MG63 (cell line): Measurements from ENCODE around the gene RAB23. TPM values are rescaled to one million over a fixed set of nuclear protein-coding genes. Genes with fewer than 3 reads are reported as not detected.

Source experiments
- DNase-seq: peaks from one replicate; pipeline ENCODE4 v3.0.0-alpha.2; 2020
- H3K27me3 ChIP-seq: fragments of 250-450 bp; sonication (Bioruptor Pico); 2 replicates; pipeline ENCODE4 v1.5.1; 2020; ENCODE audit warnings: mild to moderate bottlenecking, moderate library complexity
- H3K36me3 ChIP-seq: fragments of 250-450 bp; sonication (Bioruptor Pico); 2 replicates; pipeline ENCODE4 v1.5.1; 2020; ENCODE audit warnings: mild to moderate bottlenecking, moderate library complexity
- H3K4me3 ChIP-seq: fragments of 250-450 bp; sonication (Bioruptor Pico); 2 replicates; pipeline ENCODE4 v1.5.1; 2020; ENCODE audit warnings: mild to moderate bottlenecking, moderate library complexity
- H3K9me3 ChIP-seq: fragments of 250-450 bp; sonication (Bioruptor Pico); 2 replicates; pipeline ENCODE4 v1.5.1; 2020; ENCODE audit warnings: mild to moderate bottlenecking, moderate library complexity
- total RNA-seq: library from RNA; depleted of rRNA; stranded (reverse); fragments of >200 nt; shearing (Covaris generic); gene quantifications from 2 replicates; pipeline ENCODE4 v1.2.3, GENCODE V29; 2014; ENCODE audit warnings: low replicate concordance; rRNA removed

The RAB23 gene
- 15.5 and 21.1 TPM in 2 replicates for total RNA-seq

DNA sequence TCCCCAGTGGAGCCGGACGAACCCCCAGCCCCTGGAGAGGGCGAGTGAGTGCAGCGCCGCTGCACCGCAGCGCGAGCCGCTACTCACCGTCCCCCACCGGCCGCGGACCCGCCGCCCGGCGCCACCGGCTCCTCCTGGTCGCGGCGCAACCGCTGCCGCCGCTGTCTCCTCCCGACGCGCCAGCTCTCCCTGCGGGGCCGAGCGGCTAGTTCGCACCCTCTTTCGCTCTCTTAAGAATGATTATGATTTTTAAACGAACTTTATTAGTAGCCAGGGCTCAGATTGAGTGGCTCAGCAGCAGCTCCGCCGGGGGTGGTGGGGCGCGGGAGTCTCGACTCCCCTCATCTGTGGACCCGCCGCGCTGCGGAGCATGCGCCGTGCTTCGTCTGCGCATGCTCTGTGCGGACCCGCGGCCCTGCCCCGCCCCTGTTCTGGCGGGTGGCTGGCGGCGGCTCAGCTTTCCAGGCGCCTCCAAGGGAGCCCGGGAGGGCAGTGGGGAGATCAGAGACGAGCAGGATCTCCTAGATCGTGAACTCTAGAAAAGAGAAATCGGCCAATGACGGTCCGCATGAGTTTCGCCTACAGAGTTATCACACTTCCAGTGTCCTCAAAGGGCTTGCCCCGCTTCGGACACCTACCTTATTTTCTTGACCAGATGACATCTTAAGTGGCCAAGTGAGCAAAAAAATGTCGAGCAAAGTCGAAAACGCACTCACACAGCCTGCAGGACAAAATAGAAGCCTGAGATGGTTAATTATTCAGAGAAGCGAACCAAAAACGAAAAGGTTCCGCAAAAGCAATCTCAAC is at the start of gene RAB23:
Gene RAB23 (minus strand): TSS at position 372 of the 807 bp plus-strand sequence. CDS start 11,927 bp downstream, outside the sequence.
- Histone ChIP-seq H3K36me3 (0 out of 2 replicates have a peak, but pooled peaks cover 4% of the 10 kb centered on the region), H3K27me3 (no peaks in the 10 kb centered on the region), H3K9me3 (peaks cover 6% of the 10 kb centered on the region), H3K4me3 (peak within 1 kb of the TSS; percentile 84)
- peak; percentile 78 for DNase-seq

DNA sequence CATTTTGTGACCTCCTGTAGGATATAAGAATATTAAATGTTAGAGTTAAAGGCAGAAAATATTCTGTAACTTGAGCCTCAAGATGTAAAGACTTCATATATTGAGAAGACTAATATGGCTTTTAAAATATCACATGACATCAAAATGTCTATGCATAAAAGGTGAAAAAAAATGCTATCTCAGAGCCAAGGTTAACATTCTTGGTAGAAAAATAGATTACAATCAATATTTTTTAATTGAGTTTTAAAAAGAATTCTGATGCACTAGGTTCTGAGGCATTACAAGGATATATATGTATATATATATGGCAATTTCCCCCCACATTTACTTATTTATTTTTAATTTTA is 46.2 kb upstream of the RAB23 start:
- Histone ChIP-seq H3K4me3 (no peak overlapping the region), H3K9me3 (no peaks in the 10 kb centered on the region)
- no peak for DNase-seq

DNA sequence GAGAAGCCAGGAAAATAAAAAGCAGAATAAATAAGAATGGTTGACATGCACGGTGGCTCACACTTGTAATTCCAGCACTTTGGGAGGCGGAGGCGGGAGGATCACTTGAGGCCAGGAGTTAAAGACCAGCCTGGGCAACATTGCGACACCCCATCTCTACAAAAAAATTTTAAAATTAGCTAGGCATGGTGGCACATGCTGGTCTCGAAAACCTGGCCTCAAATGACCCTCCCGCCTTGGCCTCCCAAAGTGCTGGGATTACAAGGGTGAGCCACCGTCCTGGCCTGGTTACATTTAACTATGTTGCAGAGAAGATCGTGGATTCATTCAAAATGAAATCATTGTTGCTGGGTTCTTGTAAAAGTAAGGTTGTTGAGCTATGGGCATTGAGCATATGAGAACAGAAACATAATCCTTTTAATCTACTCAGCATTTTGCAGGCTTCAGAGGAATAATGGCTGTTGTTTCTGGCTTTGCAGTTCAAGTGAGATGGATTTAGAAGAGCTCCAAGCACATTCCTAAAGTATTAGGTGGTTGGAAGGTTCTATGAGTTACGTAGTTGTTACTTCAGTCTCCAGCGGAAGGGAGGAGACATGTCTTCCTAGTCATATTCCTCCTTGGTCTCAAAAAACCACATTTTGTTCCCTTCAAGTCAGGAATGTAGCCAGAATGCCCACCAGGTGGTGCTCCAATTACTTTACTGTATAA is 45.6 kb upstream of the RAB23 start:
- Histone ChIP-seq H3K36me3 (no peaks in the 10 kb centered on the region), H3K9me3 (no peaks in the 10 kb centered on the region), H3K4me3 (no peak overlapping the region), H3K27me3 (no peaks in the 10 kb centered on the region)
- peak; percentile 69 for DNase-seq

More for the DNA sequence above, 46.2 kb upstream of the RAB23 start:
- Histone ChIP-seq H3K27me3 (no peaks in the 10 kb centered on the region), H3K36me3 (no peaks in the 10 kb centered on the region)

DNA sequence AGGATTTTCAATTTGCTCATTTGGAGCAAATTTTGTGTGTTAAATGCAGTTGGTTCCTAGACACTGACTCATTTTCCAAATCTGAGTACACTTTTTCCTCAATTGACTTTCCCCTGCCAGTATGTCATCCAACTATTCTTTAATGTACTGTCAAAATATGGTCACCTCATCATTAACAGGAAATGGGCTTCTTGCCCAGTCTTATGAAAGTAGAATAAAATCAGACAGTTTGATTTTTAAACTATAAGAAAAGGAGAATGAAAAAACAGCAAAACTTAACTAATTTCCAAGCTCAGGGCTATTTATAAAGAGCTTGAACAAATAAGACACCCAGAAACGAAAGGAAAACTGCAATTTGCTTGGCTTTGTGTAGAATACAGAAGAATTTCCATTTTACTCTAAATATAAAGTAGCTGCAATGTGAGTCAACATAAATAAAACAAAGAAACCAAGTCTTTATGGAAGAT is 43.7 kb upstream of the RAB23 start:
- no peaks in the 10 kb centered on the region for H3K9me3 ChIP-seq
- H3K27me3 ChIP-seq: no peaks in the 10 kb centered on the region
- no peaks in the 10 kb centered on the region for H3K36me3 ChIP-seq
- H3K4me3 ChIP-seq: no peak overlapping the region
- DNase-seq: no peak

DNA sequence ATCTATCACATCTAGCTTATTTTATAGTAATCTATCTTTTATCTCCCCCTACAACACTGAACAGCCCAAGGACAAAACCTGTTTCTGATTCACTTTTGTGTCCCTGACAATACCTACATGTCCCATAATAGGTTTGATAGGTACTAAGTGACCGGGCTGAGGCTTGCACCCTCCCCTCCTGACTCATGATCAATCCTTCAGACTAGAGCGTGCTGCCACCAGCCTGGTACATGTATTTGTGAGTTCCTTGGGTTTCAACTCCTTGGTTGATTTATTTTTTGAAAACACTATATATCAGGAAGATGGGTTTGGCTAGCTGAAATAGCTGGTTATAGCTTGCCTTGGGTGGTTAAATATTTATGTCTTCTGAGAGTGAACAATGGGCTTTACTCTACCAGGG is 41.6 kb upstream of the RAB23 start:
- DNase-seq: no peak
- H3K4me3 ChIP-seq: no peak overlapping the region
- H3K27me3 ChIP-seq: no peaks in the 10 kb centered on the region
- no peaks in the 10 kb centered on the region for H3K9me3 ChIP-seq
- H3K36me3 ChIP-seq: no peaks in the 10 kb centered on the region

DNA sequence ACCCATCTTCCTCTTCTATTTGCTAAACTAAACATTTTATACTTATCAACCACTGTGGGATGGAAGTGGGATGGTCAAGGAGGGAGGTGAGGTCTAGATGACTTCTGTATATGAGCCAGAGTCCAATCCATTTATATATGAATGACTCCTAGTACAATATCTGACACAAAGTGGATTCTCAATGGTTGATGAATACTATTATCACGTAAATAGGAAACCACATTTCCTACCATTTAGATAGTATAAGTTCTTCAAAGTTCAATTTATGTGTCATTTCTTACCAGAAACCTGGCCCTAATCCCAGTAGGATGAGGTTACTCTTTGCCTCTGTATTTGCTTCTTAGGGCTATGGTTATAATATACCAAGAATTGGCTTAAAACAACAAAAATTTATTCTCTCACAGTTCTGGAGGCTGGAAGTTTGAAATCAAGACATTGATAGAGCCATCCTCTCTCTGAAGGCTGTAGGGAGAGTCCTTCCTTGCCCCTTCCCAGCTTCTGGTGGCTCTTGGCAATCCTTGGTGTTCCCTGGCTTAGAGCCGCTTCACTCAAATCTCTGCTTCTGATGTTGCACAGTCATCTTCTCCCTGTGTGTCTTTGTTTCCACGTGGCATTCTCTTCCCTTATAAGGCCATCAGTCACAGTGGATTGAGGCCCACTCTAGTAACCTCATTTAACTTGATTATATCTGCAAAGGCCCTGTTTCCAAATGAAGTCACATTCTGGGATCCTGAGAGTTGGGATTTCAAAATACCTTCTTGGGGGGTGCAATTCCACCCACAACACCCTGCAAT is 41.0 kb upstream of the RAB23 start:
- no peaks in the 10 kb centered on the region for H3K36me3 ChIP-seq
- no peaks in the 10 kb centered on the region for H3K27me3 ChIP-seq
- H3K4me3 ChIP-seq: no peak overlapping the region
- DNase-seq: peak; percentile 45
- H3K9me3 ChIP-seq: no peaks in the 10 kb centered on the region

DNA sequence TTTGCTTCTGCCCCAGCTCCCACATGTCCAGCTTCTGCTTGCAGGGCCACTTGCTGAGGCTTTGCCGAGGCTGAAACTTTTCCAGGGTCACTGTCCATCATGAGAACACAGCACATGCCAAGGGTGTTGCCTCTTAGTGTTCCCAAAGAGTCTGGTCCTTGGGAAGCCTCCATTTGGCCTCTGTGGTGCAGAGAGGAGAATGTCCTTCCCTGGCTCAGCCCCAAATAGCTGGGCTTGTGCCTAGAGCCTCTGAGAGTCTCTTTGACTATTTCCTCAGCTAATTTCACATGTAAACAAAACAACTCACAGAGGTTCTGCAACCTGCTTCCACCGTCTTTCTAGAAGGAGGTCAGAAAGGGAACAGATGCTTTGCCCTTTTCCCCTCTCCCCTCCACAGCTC is 40.4 kb upstream of the RAB23 start:
- Histone ChIP-seq H3K36me3 (no peaks in the 10 kb centered on the region), H3K9me3 (no peaks in the 10 kb centered on the region), H3K27me3 (no peaks in the 10 kb centered on the region), H3K4me3 (no peak overlapping the region)
- peak; percentile 20 for DNase-seq

DNA sequence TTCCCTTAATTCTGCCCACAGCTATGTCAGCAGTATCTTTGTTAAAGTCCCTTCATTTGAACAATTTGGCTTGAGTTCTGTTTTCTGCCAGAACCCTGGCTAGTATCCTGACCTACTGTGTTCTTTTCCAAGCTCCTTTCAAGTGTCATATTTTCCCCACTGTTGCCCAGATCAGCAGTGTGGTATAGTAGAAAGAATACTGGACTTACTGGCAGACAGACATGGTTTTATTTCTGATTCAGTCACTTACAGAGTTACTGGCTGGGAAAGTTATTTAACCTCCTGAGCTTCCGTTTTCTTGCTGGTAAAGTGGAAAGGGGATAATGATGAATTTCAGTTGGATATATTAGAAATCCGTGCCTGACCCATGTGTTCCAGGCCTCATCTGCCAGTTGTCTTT is 39.8 kb upstream of the RAB23 start:
- H3K9me3 ChIP-seq: no peaks in the 10 kb centered on the region
- H3K4me3 ChIP-seq: no peak overlapping the region
- H3K27me3 ChIP-seq: no peaks in the 10 kb centered on the region
- H3K36me3 ChIP-seq: no peaks in the 10 kb centered on the region
- no peak for DNase-seq

DNA sequence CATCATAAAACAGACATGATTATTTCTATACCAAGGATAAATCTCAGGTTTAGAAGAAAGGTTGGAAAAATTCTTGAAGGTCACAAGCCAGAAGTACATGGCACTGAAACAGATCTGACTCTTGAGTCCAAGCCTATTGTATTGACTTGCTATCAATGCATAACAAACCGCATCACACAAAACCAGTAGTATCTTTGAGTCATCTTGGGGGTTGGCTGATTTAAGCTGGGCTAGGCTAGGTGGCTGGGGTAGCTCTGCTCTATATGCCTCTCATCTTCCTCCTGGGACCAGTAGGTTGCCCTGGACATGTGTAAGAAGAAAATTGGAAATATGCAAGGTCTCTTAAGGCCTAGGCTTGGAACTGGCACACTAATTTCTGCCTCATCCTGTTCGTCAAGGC is 37.0 kb upstream of the RAB23 start:
- Histone ChIP-seq H3K27me3 (no peaks in the 10 kb centered on the region), H3K36me3 (no peaks in the 10 kb centered on the region), H3K4me3 (no peak overlapping the region), H3K9me3 (no peaks in the 10 kb centered on the region)
- DNase-seq: no peak

DNA sequence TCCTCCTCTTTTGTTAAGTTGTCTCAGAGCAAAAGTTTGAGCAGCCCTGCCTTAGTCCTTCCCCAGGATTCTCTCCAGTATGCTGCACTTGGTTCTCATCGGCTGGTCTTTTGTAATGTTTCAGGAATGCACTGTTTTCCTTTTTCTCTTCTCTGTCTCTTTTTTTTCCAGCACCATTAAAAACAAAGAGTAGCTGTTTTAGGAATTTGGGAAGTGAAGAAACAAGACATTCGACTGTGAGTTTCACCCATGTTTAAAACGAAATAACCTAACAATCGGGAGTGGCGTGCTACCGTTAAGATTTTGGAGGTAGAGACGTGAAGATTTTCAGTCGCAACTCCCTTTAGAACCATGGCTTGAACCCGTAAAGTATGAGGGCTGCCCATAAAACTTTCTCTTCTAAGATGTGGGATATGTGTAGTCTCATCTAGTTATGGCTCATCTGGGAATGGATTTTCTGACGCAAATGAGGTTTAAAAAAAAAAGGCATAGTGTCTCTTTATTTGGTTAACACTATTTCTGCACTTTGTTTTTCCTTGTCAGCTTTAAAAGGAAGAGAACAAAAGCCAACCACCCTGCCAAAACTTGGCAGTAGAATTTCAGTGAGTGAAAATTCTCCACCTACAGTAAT is 35.9 kb upstream of the RAB23 start:
- H3K4me3 ChIP-seq: peak overlapping the region; percentile 30
- no peaks in the 10 kb centered on the region for H3K36me3 ChIP-seq
- H3K9me3 ChIP-seq: no peaks in the 10 kb centered on the region
- no peaks in the 10 kb centered on the region for H3K27me3 ChIP-seq
- DNase-seq: no peak

DNA sequence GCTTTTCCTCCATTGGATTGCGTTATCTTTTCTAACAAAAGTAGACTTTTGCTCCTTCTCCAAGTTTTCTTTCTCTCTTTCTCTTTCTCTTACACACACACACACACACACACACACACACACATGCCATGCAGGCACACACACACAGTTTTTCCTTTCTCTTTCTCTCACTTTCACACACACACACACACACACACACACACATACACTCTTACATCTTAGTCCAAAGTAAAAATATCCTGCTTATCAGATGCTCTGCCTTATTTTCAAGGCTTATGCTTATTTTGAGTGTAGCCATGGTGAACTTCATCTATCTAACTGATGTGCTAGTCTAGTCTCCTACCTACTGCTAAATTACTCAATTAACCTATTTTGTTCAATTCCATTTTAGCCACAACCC is 34.4 kb upstream of the RAB23 start:
- no peaks in the 10 kb centered on the region for H3K36me3 ChIP-seq
- no peak for DNase-seq
- no peaks in the 10 kb centered on the region for H3K27me3 ChIP-seq
- no peak overlapping the region for H3K4me3 ChIP-seq
- H3K9me3 ChIP-seq: no peaks in the 10 kb centered on the region

DNA sequence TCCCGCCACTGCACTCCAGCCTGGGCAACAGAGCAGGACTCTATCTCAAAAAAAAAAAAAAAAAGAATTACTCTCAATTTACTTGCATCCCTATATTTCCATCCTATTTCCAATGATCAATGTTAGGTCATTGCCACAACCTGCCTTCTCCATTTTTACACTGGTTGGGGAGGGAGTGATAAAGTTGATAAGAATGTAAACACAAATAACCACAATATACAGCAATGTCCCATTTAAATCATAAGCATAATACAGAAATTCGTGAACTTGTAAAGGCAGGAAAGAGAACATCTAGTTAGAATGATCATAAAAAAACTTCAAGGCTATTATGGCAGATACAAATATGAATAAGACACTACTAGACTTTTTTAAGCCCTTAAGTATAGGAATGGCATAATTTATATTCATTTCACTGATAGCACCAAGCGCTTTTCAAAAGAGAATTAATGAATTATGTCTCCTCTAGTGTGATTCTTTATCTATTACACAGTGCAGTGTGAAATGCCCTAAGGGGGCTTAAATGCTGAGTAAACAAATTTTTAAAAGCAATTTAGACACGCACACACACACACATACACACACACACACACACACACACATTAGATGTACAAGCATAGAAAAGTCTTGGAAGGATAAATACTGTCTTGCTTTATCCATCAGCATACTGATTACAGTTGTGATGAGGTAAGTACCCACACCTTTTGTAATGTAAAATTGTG is 33.5 kb upstream of the RAB23 start:
- H3K4me3 ChIP-seq: no peak overlapping the region
- no peaks in the 10 kb centered on the region for H3K27me3 ChIP-seq
- DNase-seq: no peak
- H3K9me3 ChIP-seq: no peaks in the 10 kb centered on the region
- no peaks in the 10 kb centered on the region for H3K36me3 ChIP-seq

DNA sequence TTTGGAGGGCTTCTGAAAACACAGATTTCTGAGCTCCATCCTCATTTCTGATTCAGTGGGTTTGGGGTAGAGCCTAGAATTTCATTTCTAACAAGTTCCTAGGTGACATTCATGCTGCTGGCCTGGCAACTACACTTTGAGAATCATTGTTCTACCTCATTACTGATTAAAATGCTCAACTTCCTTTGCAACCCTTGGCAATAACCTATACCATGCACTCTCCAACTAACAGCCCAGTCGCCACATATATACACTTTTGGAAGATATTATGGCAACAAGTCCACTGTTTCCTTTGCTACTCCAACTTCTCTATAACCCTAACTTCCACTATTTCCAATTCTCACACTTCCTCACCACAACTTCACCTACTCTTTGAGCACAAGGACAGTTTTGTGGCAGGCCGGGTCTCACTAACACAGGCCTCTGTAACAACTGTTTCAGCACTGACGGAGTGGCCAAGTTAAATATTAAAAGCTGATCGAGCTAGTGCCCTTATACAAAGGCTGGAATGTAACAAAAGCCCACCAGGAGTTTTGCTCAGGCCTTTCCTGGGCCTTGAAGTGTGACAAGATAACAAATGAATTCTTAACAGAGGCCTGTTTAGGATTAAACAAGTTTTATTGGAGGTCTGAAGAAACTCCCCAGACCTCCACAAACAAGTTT is 32.1 kb upstream of the RAB23 start:
- H3K9me3 ChIP-seq: no peaks in the 10 kb centered on the region
- no peaks in the 10 kb centered on the region for H3K27me3 ChIP-seq
- no peaks in the 10 kb centered on the region for H3K36me3 ChIP-seq
- H3K4me3 ChIP-seq: no peak overlapping the region
- DNase-seq: no peak

DNA sequence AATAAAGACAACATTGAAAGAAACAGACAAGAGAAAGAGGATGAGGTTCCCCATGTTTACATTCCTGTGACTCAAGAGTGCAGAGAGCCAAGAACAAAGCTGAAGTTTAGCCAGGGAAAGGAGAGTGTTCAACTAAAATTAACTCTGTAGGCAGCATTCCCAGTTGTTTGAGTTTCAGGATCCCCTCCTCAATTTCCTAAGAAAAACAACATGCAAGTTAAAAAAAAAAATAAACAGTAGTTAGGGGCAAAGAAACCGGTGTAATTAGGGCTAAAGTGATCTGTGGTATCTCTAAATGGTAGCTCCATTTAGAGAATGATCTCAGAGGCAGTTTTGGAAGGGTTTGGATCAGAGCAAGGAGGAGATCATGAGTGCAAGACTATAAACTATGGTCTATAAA is 30.9 kb upstream of the RAB23 start:
- no peak overlapping the region for H3K4me3 ChIP-seq
- H3K9me3 ChIP-seq: no peaks in the 10 kb centered on the region
- H3K27me3 ChIP-seq: no peaks in the 10 kb centered on the region
- peak; percentile 18 for DNase-seq
- H3K36me3 ChIP-seq: no peaks in the 10 kb centered on the region

DNA sequence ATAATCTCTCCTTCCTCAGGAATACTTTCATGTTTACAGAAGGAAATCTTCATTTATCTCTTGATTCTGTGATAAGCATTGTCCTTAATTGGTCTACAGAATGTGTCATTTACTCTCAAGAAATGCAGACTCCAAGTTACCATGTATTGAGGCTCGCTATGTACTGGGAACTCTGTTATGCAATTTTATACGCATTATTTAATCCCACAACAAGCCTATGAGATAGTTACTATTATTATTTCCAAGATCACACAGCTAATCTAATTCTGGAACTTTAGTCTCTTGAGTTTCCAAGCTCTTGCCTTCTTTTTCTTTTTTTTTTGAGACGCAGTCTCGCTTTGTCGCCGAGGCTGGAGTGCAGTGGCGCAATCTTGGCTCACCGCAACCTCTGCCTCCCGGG is 30.0 kb upstream of the RAB23 start:
- Histone ChIP-seq H3K36me3 (no peaks in the 10 kb centered on the region), H3K4me3 (no peak overlapping the region), H3K27me3 (no peaks in the 10 kb centered on the region), H3K9me3 (no peaks in the 10 kb centered on the region)
- DNase-seq: no peak

DNA sequence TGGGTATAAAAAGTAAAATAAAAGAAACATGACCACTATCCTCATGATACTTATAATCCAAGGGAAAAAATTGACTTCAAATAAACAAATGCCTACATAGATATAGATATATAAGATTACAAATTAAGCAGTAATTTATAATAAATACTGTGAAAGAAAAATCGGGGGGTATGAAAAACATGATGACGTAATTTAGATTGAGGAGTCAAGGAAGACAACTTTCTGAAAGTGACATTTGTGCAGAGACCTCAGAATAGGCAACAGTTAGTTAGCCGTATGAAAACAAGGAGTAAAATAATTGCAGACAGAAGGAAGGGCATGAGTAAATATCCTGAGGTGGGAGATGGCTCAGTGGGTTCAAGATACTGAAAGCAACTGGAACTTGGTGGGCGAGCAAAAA is 28.2 kb upstream of the RAB23 start:
- H3K36me3 ChIP-seq: no peaks in the 10 kb centered on the region
- no peaks in the 10 kb centered on the region for H3K9me3 ChIP-seq
- no peak overlapping the region for H3K4me3 ChIP-seq
- no peak for DNase-seq
- no peaks in the 10 kb centered on the region for H3K27me3 ChIP-seq
